B cell (primary cell): ENCODE measurements around the gene BCL2. TPM values are rescaled to one million over a fixed set of nuclear protein-coding genes. Genes with fewer than 3 reads are reported as not detected.

Source experiments
- ATAC-seq: fragments of 200-7000 bp; cut with Tn5 transposase; one replicate; pipeline ENCODE4 v1.10.0; 2021; ENCODE audit warnings: low read depth, mild to moderate bottlenecking, moderate number of reproducible peaks, moderate library complexity
- CTCF ChIA-PET: fragments of 350-600 bp; sonication (Branson Sonifier 250); formaldehyde crosslinking; loops from one replicate; lab custom pipeline; 2021; ENCODE audit warnings: antibody characterized with exemption, inconsistent platforms; lab: Charles Lee
- POLR2A ChIA-PET: fragments of 350-600 bp; sonication (Branson Sonifier 250); formaldehyde crosslinking; loops from one replicate; lab custom pipeline; 2021; ENCODE audit warnings: antibody characterized with exemption; lab: Charles Lee
- DNase-seq: peaks from one replicate; pipeline ENCODE4 v3.0.0; 2013
- H2AFZ ChIP-seq: 2 replicates; pipeline ENCODE4 v1.6.1; 2012; ENCODE audit warnings: mild to moderate bottlenecking, low read depth, low read length; ENCODE audit not compliant: insufficient read depth, poor library complexity, severe bottlenecking
- H3K27ac ChIP-seq, 2 donors: 1 replicate in 1 of 2; 2 replicates in 1 of 2; pipeline ENCODE4 v1.5.1; 2012 to 2013; ENCODE audit warnings: low read length in 2 of 2, mild to moderate bottlenecking in 2 of 2, moderate library complexity in 1 of 2
- H3K27me3 ChIP-seq, 4 experiments: fragments of 200-600 bp in 1 of 4; sonication (generic) in 1 of 4; replicated peaks in 1 of 4; 1 replicate in 2 of 4; 2 replicates in 2 of 4; pipeline versions ENCODE4 v1.6.1 to v1.7.0; 2013 to 2016; ENCODE audit warnings: low read length in 3 of 4, mild to moderate bottlenecking in 2 of 4, mixed read lengths in 1 of 4, moderate library complexity in 1 of 4; ENCODE audit not compliant: insufficient read depth in 4 of 4, control insufficient read depth in 3 of 4; ENCODE audit errors: control extremely low read depth in 1 of 4
- H3K36me3 ChIP-seq, 2 experiments: replicated peaks in 1 of 2; 1 replicate in 1 of 2; 2 replicates in 1 of 2; pipeline versions ENCODE4 v1.6.1 to v1.7.1; 2013; ENCODE audit warnings: low read length in 1 of 2; ENCODE audit not compliant: insufficient read depth in 2 of 2, control insufficient read depth in 1 of 2; ENCODE audit errors: control extremely low read depth in 1 of 2, extremely low read depth in 1 of 2
- H3K4me1 ChIP-seq, 2 donors: fragments of 200-600 bp in 1 of 2; sonication (generic) in 1 of 2; 1 replicate in 1 of 2; 2 replicates in 1 of 2; pipeline versions ENCODE4 v1.5.1 to v1.6.1; 2013 to 2017; ENCODE audit warnings: low read length in 2 of 2; ENCODE audit not compliant: control insufficient read depth in 2 of 2, insufficient read depth in 2 of 2
- H3K4me2 ChIP-seq: replicated peaks from 2 replicates; pipeline ENCODE3; 2012; ENCODE audit warnings: mild to moderate bottlenecking, low read depth, low read length; ENCODE audit not compliant: poor library complexity, severe bottlenecking
- H3K4me3 ChIP-seq, 5 experiments: fragments of 200-600 bp in 1 of 5; sonication (generic) in 1 of 5; 1 replicate in 3 of 5; 2 replicates in 2 of 5; pipeline versions ENCODE4 v1.5.1 to v1.7.0; 2011 to 2016; ENCODE audit warnings: low read length in 4 of 5, mild to moderate bottlenecking in 4 of 5, low read depth in 2 of 5, control low read depth in 1 of 5, moderate library complexity in 1 of 5; ENCODE audit not compliant: insufficient read depth in 1 of 5; ENCODE audit errors: control extremely low read depth in 1 of 5, extremely low read depth in 1 of 5
- H3K79me2 ChIP-seq: fragments of 200-600 bp; sonication (generic); one replicate; pipeline ENCODE4 v1.6.0; 2016; ENCODE audit warnings: low read length; ENCODE audit not compliant: control insufficient read depth, insufficient read depth
- H3K9ac ChIP-seq: fragments of 200-600 bp; sonication (generic); 2 replicates; pipeline ENCODE4 v1.6.1; 2017; ENCODE audit warnings: mild to moderate bottlenecking, low read length, moderate library complexity
- H3K9me3 ChIP-seq, 3 donors: one replicate each; pipeline versions ENCODE4 v1.6.1 to v1.7.1; 2013; ENCODE audit warnings: low read length in 2 of 3; ENCODE audit not compliant: control insufficient read depth in 2 of 3, insufficient read depth in 1 of 3; ENCODE audit errors: control extremely low read depth in 1 of 3
- H4K20me1 ChIP-seq: 2 replicates; pipeline ENCODE4 v1.6.0; 2012; ENCODE audit warnings: mild to moderate bottlenecking, low read length; ENCODE audit not compliant: insufficient read depth, control insufficient read depth, poor library complexity, severe bottlenecking
- H3K27ac Mint-ChIP-seq: one replicate; pipeline ENCODE4 v1.8.0; 2021; ENCODE audit warnings: mixed read lengths
- H3K27me3 Mint-ChIP-seq: one replicate; pipeline ENCODE4 v1.8.0; 2021; ENCODE audit warnings: mixed read lengths
- H3K4me1 Mint-ChIP-seq: one replicate; pipeline ENCODE4 v1.8.0; 2021; ENCODE audit warnings: mixed read lengths
- H3K4me3 Mint-ChIP-seq: one replicate; pipeline ENCODE4 v1.8.0; 2021; ENCODE audit warnings: mixed read lengths
- H3K9me3 Mint-ChIP-seq: one replicate; pipeline ENCODE4 v1.8.0; 2022; ENCODE audit warnings: mixed read lengths; ENCODE audit not compliant: insufficient read depth
- CTCF ChIP-seq: fragments of 200-600 bp; IDR thresholded peaks from one replicate; pipeline ENCODE4 v1.8.0; 2022; ENCODE audit warnings: antibody characterized with exemption, mild to moderate bottlenecking
- EZH2 ChIP-seq: IDR thresholded peaks from 2 replicates; pipeline ENCODE4 v1.6.1; 2012; ENCODE audit warnings: borderline replicate concordance, low read depth, mild to moderate bottlenecking, moderate library complexity, low read length; ENCODE audit not compliant: insufficient read depth, poor library complexity, severe bottlenecking
- WGBS: methylation state at CpG from one replicate; pipeline ENCODE4 v1.1.5; 2013; ENCODE audit warnings: missing lambda C conversion rate; ENCODE audit not compliant: insufficient coverage; 5-methylcytosine and 5-hydroxymethylcytosine counted together
- intact Hi-C: fragments of 100-400 bp; cut with micrococcal nuclease; formaldehyde crosslinking; loops from one replicate; pipeline ENCODE4 v1.10.0; 2022
- polyA plus RNA-seq: library from polyadenylated mRNA; depleted of rRNA; stranded (reverse); fragments of >200 nt; gene quantifications from 2 replicates; pipeline ENCODE4 v1.2.3, GENCODE V29; 2012
- total RNA-seq, 2 donors: library from RNA; stranded (reverse); fragments of 120-200 nt in 1 of 2; gene quantifications; 1 replicate in 1 of 2; 2 replicates in 1 of 2; pipeline versions ENCODE4 v1.2.3 to v1.2.4, GENCODE V29; 2013 to 2022

The BCL2 gene
- total and polyA plus RNA-seq, 2 donors (not counting 1 experiment from before 2014, with no cell fraction given): 27.6 to 144 TPM

GRCh38 chr18:63287691-63288220, 31.8 kb downstream of the BCL2 start:
- CTCF ChIA-PET: interaction anchor here (1.4 to 5.6 kb wide), 5 partner anchors 27 to 156 kb away, joined by 3 to 46 read pairs (median 6); partner anchors contain the start of gene BCL2

More at GRCh38 chr18:63287691-63288220, 31.8 kb downstream of the BCL2 start:
- Histone ChIP-seq H3K4me2 (peak overlapping the region; percentile 71), H3K4me1 (peaks cover 96 to 100% of the 10 kb centered on the region in 2 donors), H3K9me3 (no peaks in the 10 kb centered on the region), H3K27me3 (no peaks in the 10 kb centered on the region), H3K79me2 (peaks cover 88% of the 10 kb centered on the region), H2AFZ (no peak overlapping the region), H4K20me1 (no peaks in the 10 kb centered on the region), H3K4me3 (peak overlapping the region in 1 of 5 experiments; percentile 8), H3K27ac (peak overlapping the region; percentile 93 to 95), H3K9ac (peak overlapping the region; percentile 5), H3K36me3 (peaks cover 0 to 5% of the 10 kb centered on the region in 2 experiments)
- ATAC-seq: no peak
- no CpG with 5 or more reads among the region's 1 CpG for WGBS
- H3K4me3 Mint-ChIP-seq: no peak overlapping the region
- TF ChIP-seq CTCF (no peak), EZH2 (no peak)
- peaks cover 32% of the 10 kb centered on the region for H3K4me1 Mint-ChIP-seq
- peaks cover 1% of the 10 kb centered on the region for H3K9me3 Mint-ChIP-seq
- DNase-seq: peak; percentile 24
- intact Hi-C loops: loop anchor here (5.0 kb wide), 1 partner anchor 65 kb away; no protein-coding TSS in a partner anchor
- H3K27me3 Mint-ChIP-seq: no peaks in the 10 kb centered on the region
- POLR2A ChIA-PET: interaction anchor here (1.6 kb wide), 1 partner anchor 32 kb away, joined by 3 read pairs; the partner anchor contains the start of gene BCL2
- H3K27ac Mint-ChIP-seq: no peak overlapping the region
